Placental epithelial cell (primary cell): ENCODE results near the gene FBP1. TPM values are rescaled to one million over a fixed set of nuclear protein-coding genes. Genes with fewer than 3 reads are reported as not detected.

Experiments
- total RNA-seq: library from RNA; depleted of rRNA; stranded (reverse); fragments of >200 nt; gene quantifications from 2 replicates; pipeline ENCODE4 v1.2.3, GENCODE V29; 2012

FBP1 gene
- total RNA-seq: not detected in 2 replicates

DNA sequence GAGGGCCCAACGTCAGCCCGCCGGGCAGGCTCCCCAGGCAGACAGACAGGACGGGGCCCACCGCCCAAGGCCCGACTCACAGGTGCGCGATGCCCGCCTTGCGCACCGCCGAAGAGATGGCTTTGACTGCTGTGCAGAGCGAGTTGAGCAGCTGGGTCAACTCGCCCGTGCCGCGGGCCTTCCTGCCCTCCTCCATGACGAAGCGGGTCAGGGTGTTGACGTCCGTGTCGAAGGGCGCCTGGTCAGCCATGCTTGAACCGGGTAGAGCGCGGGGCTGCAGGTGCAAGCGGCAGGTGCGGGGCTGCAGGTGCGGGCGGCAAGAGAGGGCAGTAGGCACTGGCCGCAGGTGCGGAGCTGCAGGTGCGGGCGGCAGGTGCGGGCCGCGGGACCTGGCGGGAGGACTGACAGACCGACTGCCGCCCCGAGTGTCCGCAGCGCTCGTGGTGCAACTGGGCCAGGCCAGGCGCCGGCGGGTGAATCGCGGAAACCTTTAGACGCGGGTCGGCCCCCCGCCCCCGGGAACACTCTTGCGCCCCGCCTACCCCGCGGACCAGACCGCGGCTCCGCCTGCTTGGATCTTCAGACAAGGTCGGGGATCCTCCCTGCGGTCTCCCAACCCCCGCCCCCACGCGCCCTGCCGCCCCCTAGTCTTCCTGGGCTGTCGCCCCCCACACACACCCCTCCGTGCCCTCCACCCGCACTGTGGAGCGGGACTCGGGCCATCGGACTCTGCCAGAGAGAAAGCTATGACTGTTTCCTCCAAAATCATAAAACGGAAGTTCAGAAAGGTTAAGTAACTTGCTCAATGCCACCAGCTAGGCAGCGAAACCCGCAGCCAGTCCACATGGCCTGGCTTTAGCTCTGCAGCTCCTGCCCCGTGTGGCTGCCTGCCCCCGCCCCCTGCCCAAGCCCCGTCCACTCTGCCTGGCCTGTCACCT lies at the start of gene FBP1:
TSS of gene FBP1 (minus strand) at position 458 of the 938 bp plus-strand sequence. CDS start at position 250, 208 bp downstream.

DNA sequence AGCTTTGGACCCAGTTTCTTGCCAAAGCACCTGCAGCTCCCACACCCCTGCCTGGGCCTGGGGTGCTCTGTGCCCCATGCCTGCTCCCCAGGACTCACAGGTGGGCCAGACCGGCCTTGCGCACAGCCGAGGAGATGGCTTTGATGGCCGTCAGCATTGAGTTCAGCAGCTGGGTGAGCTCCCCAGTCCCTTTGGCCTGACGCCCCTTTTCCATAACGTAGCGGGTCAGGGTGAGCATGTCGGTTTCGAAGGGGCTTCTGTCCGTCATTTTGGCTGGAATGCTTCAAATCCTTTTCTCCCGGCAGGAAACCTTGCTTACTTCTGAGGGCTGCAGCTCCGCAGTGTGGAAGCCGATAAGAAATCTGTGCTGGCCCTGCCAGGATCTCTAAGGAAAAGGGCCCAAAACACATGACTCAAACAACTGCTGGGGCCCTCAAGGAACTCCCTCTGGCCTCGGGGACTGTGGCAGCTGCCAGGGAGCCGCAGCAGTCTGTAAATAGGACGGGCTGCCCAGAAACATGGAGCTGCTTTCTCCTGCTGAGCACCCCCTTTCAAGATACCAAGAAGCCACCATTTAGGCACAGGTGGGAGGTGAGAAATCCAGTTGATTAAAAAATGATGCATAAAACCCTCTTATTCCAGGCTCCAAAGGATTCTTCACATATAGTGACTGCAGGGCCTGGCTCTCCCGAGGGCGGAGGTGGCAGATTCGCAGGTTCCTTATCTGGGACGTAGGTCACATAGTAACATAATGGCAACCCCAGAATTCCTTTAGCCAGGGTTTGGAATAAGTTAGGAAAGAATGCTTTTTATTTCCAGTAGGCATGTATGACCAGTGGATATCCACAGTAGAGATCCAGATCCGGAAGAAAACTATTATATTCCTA lies 45.6 kb downstream of the FBP1 start, which contains the start of gene FBP2:
TSS of gene FBP2 (minus strand) at position 366 of the 887 bp plus-strand sequence. CDS start at position 268, 98 bp downstream.

DNA sequence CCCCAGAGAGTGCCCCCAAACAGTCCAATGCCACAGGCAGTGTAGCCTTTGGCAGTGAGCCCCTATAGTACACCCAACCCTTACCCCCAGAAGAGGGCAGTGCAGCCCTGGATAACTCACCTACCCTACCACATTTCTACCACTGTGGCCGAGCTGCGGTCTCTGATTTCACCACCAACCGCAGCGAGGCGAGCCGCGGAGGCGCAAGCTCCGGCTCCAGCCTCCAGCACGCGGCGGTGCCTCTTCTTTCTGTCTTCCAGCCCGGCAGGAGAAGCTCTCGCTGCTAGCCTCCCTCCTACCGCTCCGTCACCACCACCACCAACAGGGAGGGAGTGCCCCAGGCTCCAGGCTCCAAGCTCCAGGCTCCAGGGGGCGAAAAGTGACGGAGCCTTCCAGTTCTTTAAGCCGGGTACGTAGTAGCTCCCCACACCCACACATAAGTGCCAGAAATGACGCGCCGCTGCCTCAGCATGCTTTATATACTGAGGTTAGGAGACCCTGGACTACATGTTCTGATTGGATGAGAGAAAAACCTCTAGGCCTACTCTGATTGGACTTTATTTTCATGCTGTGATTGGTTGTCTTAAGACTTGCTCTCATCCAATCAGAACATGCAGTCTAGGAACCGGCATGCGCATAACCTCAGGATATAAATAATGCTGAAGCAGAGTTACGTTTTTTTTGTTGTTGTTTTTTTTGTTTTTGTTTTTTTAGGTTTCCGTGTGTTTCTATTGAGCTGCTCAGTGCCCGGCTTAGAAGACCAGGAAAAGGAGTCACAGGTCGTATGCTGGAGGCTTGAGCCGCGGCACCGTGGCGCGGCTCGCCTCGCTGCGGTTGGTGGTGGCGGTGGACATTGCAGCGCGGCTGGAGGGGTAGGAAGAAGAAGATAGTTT lies 84.6 kb downstream of the FBP1 start, which contains the start of gene PCAT7:
TSS of gene PCAT7 (plus strand) at position 645 of the 893 bp plus-strand sequence.

Other genes starting within 250 kb of the FBP1 start
- not detected in 2 replicates for gene PCAT7, start 84.4 kb downstream of the FBP1 start, total RNA-seq
- gene FBP2, start 45.7 kb downstream of the FBP1 start, total RNA-seq: not detected in 2 replicates
- 73.4 and 117 TPM in 2 replicates for gene AOPEP, start 87.2 kb upstream of the FBP1 start, total RNA-seq